Lower leg skin (tissue), 4 donors: ENCODE measurements around the gene KCTD7. TPM values are rescaled to one million over a fixed set of nuclear protein-coding genes. Genes with fewer than 3 reads are reported as not detected.
A peak's percentile ranks its signal among the peaks of the same experiment; 100 is the strongest.
"Not testable (repeated sequence)": the region's sequence is repeated elsewhere in the genome, so short reads cannot be mapped to it uniquely, and the experiment has no call there.

Experiments
- DNase-seq, 2 donors: peaks; one replicate each; pipeline ENCODE4 v3.0.0-alpha.2; 2019; ENCODE audit warnings: low spot score in 2 of 2
- H3K4me3 ChIP-seq: fragments of 200-600 bp; sonication (generic); 2 replicates; pipeline ENCODE4 v1.5.1; 2017; ENCODE audit warnings: mild to moderate bottlenecking, low read depth; ENCODE audit not compliant: poor library complexity, severe bottlenecking
- POLR2A ChIP-seq, 2 donors: fragments of 450-650 bp; IDR thresholded peaks; one replicate each; pipeline ENCODE4 v1.6.1; 2016 to 2017; ENCODE audit warnings: antibody characterized with exemption in 2 of 2, mild to moderate bottlenecking in 1 of 2, moderate library complexity in 1 of 2
- WGBS, 2 donors: methylation state at CpG; one replicate each; pipeline ENCODE4 v1.1.5; 2018; 5-methylcytosine and 5-hydroxymethylcytosine counted together
- intact Hi-C: fragments of 100-400 bp; cut with DNase I; formaldehyde crosslinking; loops from one replicate; pipeline ENCODE4 v1.15.0; 2023; ENCODE audit warnings: low total_unique reads
- total RNA-seq, 4 donors: library from RNA; depleted of rRNA; stranded (reverse); fragments of >200 nt; gene quantifications; one replicate each; pipeline ENCODE4 v1.1.0, GENCODE V29; 2016
- TF ChIP-seq, protein P1 (sequence below), 3 donors: fragments of 450-650 bp; IDR thresholded peaks; one replicate each; pipeline ENCODE4 v1.5.1; 2016; ENCODE audit warnings: antibody characterized with exemption in 3 of 3, mild to moderate bottlenecking in 3 of 3, moderate library complexity in 2 of 3

The KCTD7 gene
- total RNA-seq, 4 donors from 2014 or later = 5.1 to 8.2 (median 6.1) TPM

DNA sequence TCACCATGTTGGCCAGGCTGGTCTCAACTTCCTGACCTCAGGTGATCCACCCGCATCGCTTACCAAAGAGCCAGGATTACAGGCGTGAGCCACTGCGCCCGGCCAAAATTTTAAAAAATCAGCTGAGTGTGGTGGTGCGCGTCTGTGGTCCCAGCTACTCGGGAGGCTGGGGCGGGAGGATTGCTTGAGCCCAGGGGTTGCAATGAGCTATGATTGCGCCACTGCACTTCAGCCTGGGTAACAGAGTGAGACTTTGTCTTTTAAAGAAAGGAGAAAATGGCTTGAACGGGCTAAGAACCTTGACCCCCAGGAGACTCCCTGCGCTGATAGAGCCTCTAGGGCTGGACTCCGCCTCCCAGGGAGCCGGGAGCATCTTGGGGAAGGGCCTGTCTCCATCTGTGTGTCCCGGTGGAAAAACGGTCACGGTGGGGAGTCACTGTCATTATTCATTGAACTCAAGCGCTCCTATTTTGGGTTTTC, 760 bp upstream of the KCTD7 start:
- TF ChIP-seq, protein P1, sequence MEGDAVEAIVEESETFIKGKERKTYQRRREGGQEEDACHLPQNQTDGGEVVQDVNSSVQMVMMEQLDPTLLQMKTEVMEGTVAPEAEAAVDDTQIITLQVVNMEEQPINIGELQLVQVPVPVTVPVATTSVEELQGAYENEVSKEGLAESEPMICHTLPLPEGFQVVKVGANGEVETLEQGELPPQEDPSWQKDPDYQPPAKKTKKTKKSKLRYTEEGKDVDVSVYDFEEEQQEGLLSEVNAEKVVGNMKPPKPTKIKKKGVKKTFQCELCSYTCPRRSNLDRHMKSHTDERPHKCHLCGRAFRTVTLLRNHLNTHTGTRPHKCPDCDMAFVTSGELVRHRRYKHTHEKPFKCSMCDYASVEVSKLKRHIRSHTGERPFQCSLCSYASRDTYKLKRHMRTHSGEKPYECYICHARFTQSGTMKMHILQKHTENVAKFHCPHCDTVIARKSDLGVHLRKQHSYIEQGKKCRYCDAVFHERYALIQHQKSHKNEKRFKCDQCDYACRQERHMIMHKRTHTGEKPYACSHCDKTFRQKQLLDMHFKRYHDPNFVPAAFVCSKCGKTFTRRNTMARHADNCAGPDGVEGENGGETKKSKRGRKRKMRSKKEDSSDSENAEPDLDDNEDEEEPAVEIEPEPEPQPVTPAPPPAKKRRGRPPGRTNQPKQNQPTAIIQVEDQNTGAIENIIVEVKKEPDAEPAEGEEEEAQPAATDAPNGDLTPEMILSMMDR (IDR thresholded peaks at IDR 0.05) = no peak
- TF ChIP-seq POLR2A (IDR thresholded peaks at IDR 0.05) = no peak
- WGBS, 2 donors = 0% methylated on average over 18 of the region's 18 CpGs
- intact Hi-C loops = no loop called here
- H3K4me3 ChIP-seq = peak overlapping the region; percentile 42
- peak in 1 of 2 donors; percentile 85 for DNase-seq

DNA sequence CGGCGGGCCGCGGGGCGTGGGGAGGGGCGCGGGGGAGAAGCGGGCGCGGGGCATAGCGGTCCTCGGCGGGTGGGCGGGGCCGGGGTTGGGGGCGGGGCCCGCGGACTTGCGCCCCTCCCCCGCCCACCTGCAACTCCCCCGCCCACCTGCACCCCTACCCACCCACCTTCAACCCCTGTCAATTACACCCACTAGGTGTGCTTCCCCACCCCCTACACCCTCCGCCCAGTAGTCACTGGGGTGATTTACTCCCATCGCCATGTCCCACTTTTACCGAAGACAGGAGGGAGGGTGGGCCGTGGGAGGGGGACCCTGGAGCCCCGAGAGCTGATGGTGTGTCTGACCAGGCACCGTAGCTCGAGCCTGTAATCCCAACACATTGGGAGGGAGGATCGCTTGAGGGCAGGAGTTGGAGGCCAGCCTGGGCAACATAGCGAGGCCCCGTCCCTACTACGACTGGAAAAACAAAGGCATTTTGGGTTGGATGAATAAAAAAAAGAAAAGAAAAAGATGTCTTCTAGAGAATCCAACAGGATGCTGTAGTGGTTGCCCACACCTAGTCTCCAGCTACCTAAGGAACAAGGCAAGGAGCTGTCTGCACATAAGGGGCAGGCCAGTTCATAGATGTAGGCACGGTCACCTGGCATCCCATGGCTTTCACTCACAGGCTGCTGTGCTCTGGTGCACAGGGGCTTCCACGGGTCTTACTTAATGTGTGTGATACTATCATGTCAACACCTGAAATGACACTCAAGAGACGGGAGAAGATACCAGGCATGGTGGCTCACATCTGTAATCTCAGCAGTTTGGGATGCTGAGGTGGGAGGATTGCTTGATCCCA, 761 bp downstream of the KCTD7 start:
- H3K4me3 ChIP-seq = peak overlapping the region; percentile 56
- intact Hi-C loops = no loop called here
- peak; percentile 37 to 87 for DNase-seq
- WGBS, 2 donors = 27 to 37% methylated on average over 14 to 20 of the region's 35 CpGs
- TF ChIP-seq POLR2A (IDR thresholded peaks at IDR 0.05) = no peak
- TF ChIP-seq, protein P1 (IDR thresholded peaks at IDR 0.05) = no peak

DNA sequence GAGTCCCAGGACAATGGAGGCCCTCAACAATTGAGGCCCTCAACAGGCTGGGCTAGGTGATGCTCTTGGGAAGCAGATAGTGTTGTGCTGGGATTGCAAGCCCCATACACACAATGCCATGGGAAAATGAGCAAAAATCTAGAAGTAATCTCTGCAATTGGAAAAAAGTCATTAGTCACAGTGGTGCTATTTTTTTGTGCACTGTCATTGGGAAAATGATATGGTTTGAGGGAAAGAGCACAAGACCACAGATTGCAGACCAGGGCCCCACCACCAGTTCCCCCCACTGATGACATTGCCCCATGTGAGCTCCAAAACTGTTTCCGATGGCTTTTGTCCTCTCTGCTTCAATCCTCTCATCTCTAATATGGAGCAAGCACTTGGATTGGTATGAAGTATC, 1.9 kb downstream of the KCTD7 start:
- DNase-seq = no peak
- H3K4me3 ChIP-seq = no peak overlapping the region
- intact Hi-C loops = no loop called here
- WGBS, 2 donors = 89 to 92% methylated on average over 1 of the region's 1 CpG
- no peak for TF ChIP-seq POLR2A (IDR thresholded peaks at IDR 0.05)
- TF ChIP-seq, protein P1 (IDR thresholded peaks at IDR 0.05) = no peak

DNA sequence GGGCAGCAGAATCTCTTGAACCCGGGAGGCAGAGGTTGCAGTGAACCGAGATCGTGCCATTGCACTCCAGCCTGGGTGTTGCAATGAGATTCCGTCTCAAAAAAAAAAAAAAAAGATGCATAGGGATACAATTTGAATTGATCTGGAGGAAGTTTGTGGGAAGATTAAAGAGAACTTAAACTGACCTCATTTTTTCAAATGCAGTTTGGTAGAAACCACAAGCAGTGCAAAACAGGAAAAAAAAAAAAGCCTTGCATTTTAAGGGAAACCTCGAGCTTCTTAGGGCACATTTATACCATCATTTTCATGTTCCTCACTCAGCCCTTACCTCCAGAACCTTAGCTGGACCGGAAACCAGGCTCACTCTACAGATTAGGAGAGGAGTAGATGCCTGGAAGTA, 2.8 kb downstream of the KCTD7 start:
- intact Hi-C loops = no loop called here
- 67 to 73% methylated on average over 6 of the region's 6 CpGs for WGBS, 2 donors
- no peak for DNase-seq

DNA sequence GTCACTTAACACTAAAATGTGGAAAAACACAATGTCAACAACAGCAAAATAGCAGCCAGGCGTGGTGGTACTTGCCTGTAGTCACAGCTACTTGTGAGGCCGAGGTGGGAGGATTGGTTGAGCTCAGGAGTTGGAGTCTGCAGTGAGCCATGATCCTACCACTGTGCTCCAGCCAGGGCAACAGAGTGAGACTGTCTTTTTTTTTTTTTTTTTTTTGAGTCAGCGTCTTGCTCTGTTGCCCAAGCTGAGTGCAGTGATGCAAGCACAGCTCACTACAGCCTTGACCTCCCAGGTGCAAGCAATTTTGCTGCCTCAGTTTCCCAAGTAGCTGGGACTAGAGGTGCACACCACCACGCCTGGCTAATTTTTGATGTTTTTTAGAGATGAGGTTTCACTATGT, 6.1 kb downstream of the KCTD7 start:
- intact Hi-C loops = no loop called here
- WGBS, 2 donors = 85 to 93% methylated on average over 4 of the region's 4 CpGs

More for the DNA sequence above, 2.8 kb downstream of the KCTD7 start:
- H3K4me3 ChIP-seq = no peak overlapping the region
- TF ChIP-seq, protein P1 (IDR thresholded peaks at IDR 0.05) = no peak
- TF ChIP-seq POLR2A (IDR thresholded peaks at IDR 0.05) = no peak

DNA sequence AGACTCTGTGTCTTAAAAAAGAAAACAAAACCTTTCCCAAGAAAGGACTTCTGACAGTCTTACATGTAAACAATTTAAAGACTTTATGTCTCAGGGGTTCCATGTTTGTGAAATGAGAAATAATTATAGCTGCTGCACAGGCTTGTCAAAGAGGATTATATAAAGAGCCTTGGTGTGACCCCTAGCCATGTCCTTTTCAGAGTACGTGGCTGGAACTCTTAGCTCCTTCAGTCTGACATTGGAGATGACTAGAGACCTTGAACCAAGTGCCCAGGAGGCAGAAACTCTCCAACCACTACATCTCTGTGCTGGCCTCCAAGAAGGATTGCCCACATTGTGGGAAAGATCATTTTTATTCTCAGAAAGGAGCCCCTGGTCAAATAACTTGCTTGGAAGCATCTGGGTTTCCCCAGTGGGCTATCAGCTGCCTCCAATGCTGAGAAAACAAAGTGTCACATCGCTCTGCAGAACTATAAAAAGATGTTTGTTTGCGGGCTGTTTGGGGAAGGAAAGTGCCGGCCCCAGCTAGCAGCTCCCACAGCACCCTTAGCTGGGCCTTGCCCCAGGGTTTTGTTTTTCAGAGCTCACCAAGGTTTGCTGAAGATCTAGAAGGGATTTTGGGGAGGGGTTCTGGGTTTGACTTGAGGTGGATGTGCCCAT, 6.8 kb downstream of the KCTD7 start:
- WGBS, 2 donors = 75 to 82% methylated on average over 3 to 4 of the region's 4 CpGs
- H3K4me3 ChIP-seq, DNase-seq, intact Hi-C loops: not testable (repeated sequence)

More for the DNA sequence above, 6.1 kb downstream of the KCTD7 start:
- no peak for DNase-seq
- TF ChIP-seq, protein P1 (IDR thresholded peaks at IDR 0.05) = no peak
- TF ChIP-seq POLR2A (IDR thresholded peaks at IDR 0.05) = no peak
- no peak overlapping the region for H3K4me3 ChIP-seq

DNA sequence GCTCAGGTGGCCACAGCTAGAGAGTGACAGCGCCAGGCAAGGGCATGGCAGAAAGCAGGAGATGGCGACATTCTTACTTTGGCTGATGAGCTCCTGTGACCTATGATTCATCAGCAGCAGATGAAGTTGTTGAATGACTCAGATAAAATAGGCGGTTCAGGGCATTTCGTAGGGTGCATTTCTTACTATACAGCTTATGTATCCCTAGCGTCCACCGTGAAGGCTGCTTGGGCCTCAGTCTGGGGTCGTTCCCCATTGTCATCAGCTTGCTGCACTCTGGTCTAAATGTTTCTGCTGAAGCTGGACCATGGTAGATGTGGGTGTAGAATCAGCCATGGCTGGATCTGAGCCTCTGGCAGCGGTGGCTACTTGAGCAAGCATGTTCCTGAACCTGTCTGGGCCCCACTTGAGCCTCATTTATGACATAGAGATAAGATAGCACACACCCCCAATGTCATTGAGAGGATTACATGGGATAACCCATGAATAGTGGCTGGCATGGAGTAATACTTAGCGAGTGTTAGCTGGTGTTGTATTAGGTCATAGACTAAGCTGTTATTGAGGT, 7.4 kb downstream of the KCTD7 start:
- DNase-seq, intact Hi-C loops, H3K4me3 ChIP-seq: not testable (repeated sequence)
- 63 to 66% methylated on average over 7 to 8 of the region's 9 CpGs for WGBS, 2 donors
